GM12801 (cell line): Measurements from ENCODE around the gene DSN1.

ENCODE experiments used
- CTCF ChIP-seq: IDR thresholded peaks from one replicate; pipeline ENCODE4 v1.5.1; 2011; ENCODE audit warnings: control low read depth; ENCODE audit not compliant: insufficient read length; ENCODE audit errors: extremely low read depth

The DSN1 gene

GRCh38 chr20:36817496-36817895 lies 43.9 kb upstream of the DSN1 start:
- no peak for TF ChIP-seq CTCF

GRCh38 chr20:36815454-36816091 lies 42.0 kb upstream of the DSN1 start:
- no peak for TF ChIP-seq CTCF

- no peak for TF ChIP-seq CTCF
Observed at GRCh38 chr20:36812594-36813463, 39.3 kb upstream of the DSN1 start.

GRCh38 chr20:36808317-36809257 lies 35.0 kb upstream of the DSN1 start:
- no peak for TF ChIP-seq CTCF

GRCh38 chr20:36806049-36806448 lies 32.5 kb upstream of the DSN1 start:
- TF ChIP-seq CTCF, result no peak

GRCh38 chr20:36805396-36805795 lies 31.8 kb upstream of the DSN1 start:
- no peak for TF ChIP-seq CTCF

- no peak for TF ChIP-seq CTCF
Observed at GRCh38 chr20:36804425-36804824, 30.9 kb upstream of the DSN1 start.
